Skeletal muscle tissue (tissue), 4 donors: ENCODE results near the gene CRY1. TPM values are rescaled to one million over a fixed set of nuclear protein-coding genes. Genes with fewer than 3 reads are reported as not detected.
A peak's percentile ranks its signal among the peaks of the same experiment; 100 is the strongest.

Experiments
- H3K27ac ChIP-seq: one replicate; pipeline ENCODE4 v1.7.0; 2013; ENCODE audit warnings: mild to moderate bottlenecking, low read depth, low read length, inconsistent platforms
- H3K27me3 ChIP-seq, 3 donors: one replicate each; pipeline ENCODE4 v1.7.0; 2013; ENCODE audit warnings: low read length in 3 of 3; ENCODE audit not compliant: control insufficient read depth in 3 of 3, insufficient read depth in 3 of 3
- H3K36me3 ChIP-seq, 3 donors: one replicate each; pipeline ENCODE4 v1.7.0; 2013; ENCODE audit warnings: low read length in 3 of 3; ENCODE audit not compliant: control insufficient read depth in 3 of 3, insufficient read depth in 3 of 3
- H3K4me1 ChIP-seq, 3 donors: one replicate each; pipeline ENCODE4 v1.7.0; 2013; ENCODE audit warnings: low read length in 3 of 3, mild to moderate bottlenecking in 3 of 3; ENCODE audit not compliant: control insufficient read depth in 3 of 3, insufficient read depth in 3 of 3
- H3K4me3 ChIP-seq, 3 donors: one replicate each; pipeline ENCODE4 v1.7.0; 2013; ENCODE audit warnings: low read length in 3 of 3
- H3K9ac ChIP-seq, 3 donors: one replicate each; pipeline ENCODE4 v1.7.0; 2013; ENCODE audit warnings: low read length in 3 of 3, mild to moderate bottlenecking in 3 of 3, moderate library complexity in 2 of 3, low read depth in 1 of 3
- H3K9me3 ChIP-seq, 3 donors: one replicate each; pipeline ENCODE4 v1.7.0; 2013; ENCODE audit warnings: low read length in 3 of 3; ENCODE audit not compliant: control insufficient read depth in 3 of 3
- total RNA-seq: library from RNA; depleted of rRNA; stranded (reverse); fragments of >200 nt; gene quantifications from one replicate; pipeline ENCODE4 v1.2.3, GENCODE V29; 2014
- donor health status: Osteomylitis.

Gene CRY1
- total RNA-seq, result 24.0 TPM

- no peaks in the 10 kb centered on the region for H3K9me3 ChIP-seq
- peak within 1 kb of the TSS; percentile 100 for H3K27ac ChIP-seq
- no peaks in the 10 kb centered on the region for H3K36me3 ChIP-seq
- H3K9ac ChIP-seq, result peak within 1 kb of the TSS; percentile 96 to 99 (median 97)
- peak within 1 kb of the TSS; percentile 82 to 98 (median 87) for H3K4me3 ChIP-seq
- H3K27me3 ChIP-seq, result no peaks in the 10 kb centered on the region
- peaks cover 17 to 28% (median 21%) of the 10 kb centered on the region in 3 donors for H3K4me1 ChIP-seq
Measured at GRCh38 chr12:107093417-107094182, at the start of gene CRY1. Gene CRY1 (minus strand): TSS chr12:107093549. CDS start chr12:107092961, 588 bp downstream.

GRCh38 chr12:107139787-107140186 lies 46.4 kb upstream of the CRY1 start:
- Histone ChIP-seq H3K27ac (no peak overlapping the region), H3K9me3 (peaks cover 0 to 2% (median 0%) of the 10 kb centered on the region in 3 donors), H3K4me1 (no peaks in the 10 kb centered on the region), H3K36me3 (no peaks in the 10 kb centered on the region), H3K4me3 (no peak overlapping the region), H3K9ac (no peak overlapping the region), H3K27me3 (no peaks in the 10 kb centered on the region)

- Histone ChIP-seq H3K9ac (no peak overlapping the region), H3K9me3 (peaks cover 0 to 2% (median 0%) of the 10 kb centered on the region in 3 donors), H3K36me3 (no peaks in the 10 kb centered on the region), H3K4me1 (no peaks in the 10 kb centered on the region), H3K4me3 (no peak overlapping the region), H3K27me3 (no peaks in the 10 kb centered on the region), H3K27ac (no peak overlapping the region)
Measured at GRCh38 chr12:107138990-107139389, 45.6 kb upstream of the CRY1 start.

GRCh38 chr12:107135177-107135576 lies 41.8 kb upstream of the CRY1 start:
- H3K4me3 ChIP-seq, result no peak overlapping the region
- H3K36me3 ChIP-seq, result no peaks in the 10 kb centered on the region
- no peak overlapping the region for H3K9ac ChIP-seq
- H3K27me3 ChIP-seq, result no peaks in the 10 kb centered on the region
- no peak overlapping the region for H3K27ac ChIP-seq
- no peaks in the 10 kb centered on the region for H3K4me1 ChIP-seq
- no peaks in the 10 kb centered on the region for H3K9me3 ChIP-seq

- Histone ChIP-seq H3K4me3 (no peak overlapping the region), H3K9ac (no peak overlapping the region), H3K27me3 (no peaks in the 10 kb centered on the region), H3K27ac (no peak overlapping the region), H3K4me1 (no peaks in the 10 kb centered on the region), H3K9me3 (no peaks in the 10 kb centered on the region), H3K36me3 (no peaks in the 10 kb centered on the region)
Measured at GRCh38 chr12:107134558-107134957, 41.2 kb upstream of the CRY1 start.

GRCh38 chr12:107133462-107133861 lies 40.1 kb upstream of the CRY1 start:
- no peak overlapping the region for H3K9ac ChIP-seq
- H3K27ac ChIP-seq, result no peak overlapping the region
- no peaks in the 10 kb centered on the region for H3K4me1 ChIP-seq

GRCh38 chr12:107131832-107132616 lies 38.7 kb upstream of the CRY1 start:
- no peak overlapping the region for H3K27ac ChIP-seq

More at GRCh38 chr12:107133462-107133861, 40.1 kb upstream of the CRY1 start:
- H3K27me3 ChIP-seq, result no peaks in the 10 kb centered on the region
- H3K4me3 ChIP-seq, result no peak overlapping the region
- no peaks in the 10 kb centered on the region for H3K9me3 ChIP-seq
- H3K36me3 ChIP-seq, result no peaks in the 10 kb centered on the region

GRCh38 chr12:107130830-107131611 lies 37.7 kb upstream of the CRY1 start:
- Histone ChIP-seq H3K27ac (no peak overlapping the region), H3K4me1 (no peaks in the 10 kb centered on the region), H3K27me3 (no peaks in the 10 kb centered on the region), H3K4me3 (no peak overlapping the region), H3K9ac (no peak overlapping the region), H3K9me3 (no peaks in the 10 kb centered on the region), H3K36me3 (no peaks in the 10 kb centered on the region)

More at GRCh38 chr12:107131832-107132616, 38.7 kb upstream of the CRY1 start:
- H3K36me3 ChIP-seq, result no peaks in the 10 kb centered on the region
- no peaks in the 10 kb centered on the region for H3K27me3 ChIP-seq
- no peak overlapping the region for H3K4me3 ChIP-seq
- H3K9me3 ChIP-seq, result no peaks in the 10 kb centered on the region
- no peaks in the 10 kb centered on the region for H3K4me1 ChIP-seq
- no peak overlapping the region for H3K9ac ChIP-seq

GRCh38 chr12:107129315-107129930 lies 36.1 kb upstream of the CRY1 start:
- no peaks in the 10 kb centered on the region for H3K36me3 ChIP-seq
- H3K9ac ChIP-seq, result no peak overlapping the region
- H3K9me3 ChIP-seq, result no peaks in the 10 kb centered on the region
- no peak overlapping the region for H3K4me3 ChIP-seq
- H3K27me3 ChIP-seq, result no peaks in the 10 kb centered on the region
- no peaks in the 10 kb centered on the region for H3K4me1 ChIP-seq
- H3K27ac ChIP-seq, result no peak overlapping the region
